Astrocyte of the spinal cord (primary cell): Measurements from ENCODE around the gene PTK7.
"Not testable (repeated sequence)": the region's sequence is repeated elsewhere in the genome, so short reads cannot be mapped to it uniquely, and the experiment has no call there.

Experiments
- DNase-seq: peaks from one replicate; pipeline ENCODE4 v3.0.0; 2011; ENCODE audit warnings: low read depth, low spot score
- H3K4me3 ChIP-seq: 2 replicates; pipeline ENCODE4 v1.5.1; 2011; ENCODE audit warnings: low read depth, mild to moderate bottlenecking, low read length, moderate library complexity
- CTCF ChIP-seq: IDR thresholded peaks from 2 replicates; pipeline ENCODE4 v1.5.1; 2012; ENCODE audit warnings: low read depth, mild to moderate bottlenecking, low read length, inconsistent platforms
- in situ Hi-C: cut with HindIII; loops from 2 replicates; pipeline ENCODE4 v1.10.0; 2017; ENCODE audit warnings: low sequenced_read_pairs

The PTK7 gene

GRCh38 chr6:43127877-43128276 is 51.8 kb downstream of the PTK7 start:
- no peak overlapping the region for H3K4me3 ChIP-seq
- peak; percentile 38 for DNase-seq
- TF ChIP-seq CTCF: no peak
- in situ Hi-C loops: no loop called here

- no peak for DNase-seq
- TF ChIP-seq CTCF: no peak
- in situ Hi-C loops: no loop called here
- H3K4me3 ChIP-seq: no peak overlapping the region
Observed at GRCh38 chr6:43128926-43129325, 52.8 kb downstream of the PTK7 start.

GRCh38 chr6:43129434-43130194 is 53.5 kb downstream of the PTK7 start:
- DNase-seq: no peak
- no peak overlapping the region for H3K4me3 ChIP-seq
- in situ Hi-C loops: no loop called here

GRCh38 chr6:43130429-43130828 is 54.3 kb downstream of the PTK7 start:
- in situ Hi-C loops: no loop called here
- no peak for DNase-seq
- TF ChIP-seq CTCF: no peak
- H3K4me3 ChIP-seq: no peak overlapping the region

More at GRCh38 chr6:43129434-43130194, 53.5 kb downstream of the PTK7 start:
- TF ChIP-seq CTCF: peak; percentile 84

- in situ Hi-C loops, H3K4me3 ChIP-seq, DNase-seq: not testable (repeated sequence)
Observed at GRCh38 chr6:43131379-43131778, 55.3 kb downstream of the PTK7 start.

- H3K4me3 ChIP-seq: no peak overlapping the region
- DNase-seq: no peak
- in situ Hi-C loops: no loop called here
- TF ChIP-seq CTCF: no peak
Observed at GRCh38 chr6:43138267-43138666, 62.2 kb downstream of the PTK7 start.

- H3K4me3 ChIP-seq, in situ Hi-C loops, DNase-seq: not testable (repeated sequence)
Observed at GRCh38 chr6:43139973-43140372, 63.9 kb downstream of the PTK7 start.

GRCh38 chr6:43141644-43142043 is 65.5 kb downstream of the PTK7 start:
- no peak for DNase-seq
- in situ Hi-C loops: no loop called here
- TF ChIP-seq CTCF: no peak
- no peak overlapping the region for H3K4me3 ChIP-seq
